Stimulated activated CD8-positive, alpha-beta memory T cell treated with anti-CD3 and anti-CD28 coated beads, Interleukin-12 subunit alpha, Interleukin-12 subunit beta, amount 100 ng/mL, for 24 hours (primary cell): ENCODE measurements around the gene RAB1A.
A peak's percentile ranks its signal among the peaks of the same experiment; 100 is the strongest.

Experiments
- DNase-seq: peaks from one replicate; pipeline ENCODE4 v3.0.0-alpha.2; 2020; ENCODE audit errors: extremely low read depth

Gene RAB1A

DNA sequence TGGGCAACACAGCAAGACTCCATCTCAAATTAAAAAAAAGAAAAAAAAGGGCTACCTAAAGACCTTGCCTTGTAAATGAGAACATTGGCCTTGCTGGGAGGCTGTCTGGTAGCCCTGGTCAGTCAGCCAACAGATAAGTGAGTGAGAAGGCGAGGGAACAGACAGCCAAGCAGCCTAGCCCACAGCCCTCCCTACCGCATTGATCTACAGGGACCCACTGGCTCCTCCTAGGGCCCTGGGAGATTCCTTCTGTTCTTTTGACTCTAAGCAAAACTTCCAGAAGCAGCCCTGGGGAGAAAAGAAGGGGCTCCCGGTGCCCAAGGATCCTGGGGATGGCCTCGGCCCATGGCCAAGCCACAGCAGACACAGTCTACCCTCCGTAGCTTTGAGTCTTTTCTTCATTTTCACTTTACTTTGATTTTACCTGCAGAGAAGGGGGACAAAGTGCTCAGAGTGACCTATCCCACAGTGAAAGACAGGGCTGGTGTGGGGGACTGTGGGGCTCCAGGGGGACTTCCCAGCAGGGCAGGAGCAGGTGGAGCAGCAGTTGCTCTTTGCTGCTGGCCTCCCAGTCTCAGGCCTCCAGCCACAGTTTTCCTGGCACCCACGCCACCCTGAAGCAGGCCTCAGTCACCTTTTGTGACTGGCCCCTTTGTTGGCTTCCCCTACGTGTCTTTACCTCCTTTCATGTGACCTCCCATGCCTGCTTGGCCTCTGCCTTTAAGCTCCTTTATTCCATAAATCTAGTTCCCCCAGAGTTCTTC is 68.6 kb downstream of the RAB1A start:
- no peak for DNase-seq

- no peak for DNase-seq
Measured at GRCh38 chr2:65059071-65059470, 70.8 kb downstream of the RAB1A start.

- no peak for DNase-seq
Measured at GRCh38 chr2:65057391-65058052, 72.4 kb downstream of the RAB1A start.

DNA sequence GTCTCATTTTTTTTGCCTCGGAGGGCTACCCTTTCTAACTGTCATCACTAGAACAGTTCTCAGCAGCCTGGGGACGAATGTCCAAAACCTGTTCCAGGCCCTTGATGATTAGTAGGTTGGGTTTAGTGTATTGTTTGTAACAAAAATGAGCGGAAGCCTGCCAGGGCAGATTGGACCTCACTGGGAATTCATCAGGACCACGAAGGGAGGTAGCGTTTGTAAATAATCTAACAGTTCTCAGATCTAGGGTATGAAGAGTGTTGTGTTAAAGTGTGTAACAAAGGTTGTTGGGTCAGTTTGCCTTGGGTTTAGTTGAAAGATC is 72.9 kb downstream of the RAB1A start:
- DNase-seq = no peak

DNA sequence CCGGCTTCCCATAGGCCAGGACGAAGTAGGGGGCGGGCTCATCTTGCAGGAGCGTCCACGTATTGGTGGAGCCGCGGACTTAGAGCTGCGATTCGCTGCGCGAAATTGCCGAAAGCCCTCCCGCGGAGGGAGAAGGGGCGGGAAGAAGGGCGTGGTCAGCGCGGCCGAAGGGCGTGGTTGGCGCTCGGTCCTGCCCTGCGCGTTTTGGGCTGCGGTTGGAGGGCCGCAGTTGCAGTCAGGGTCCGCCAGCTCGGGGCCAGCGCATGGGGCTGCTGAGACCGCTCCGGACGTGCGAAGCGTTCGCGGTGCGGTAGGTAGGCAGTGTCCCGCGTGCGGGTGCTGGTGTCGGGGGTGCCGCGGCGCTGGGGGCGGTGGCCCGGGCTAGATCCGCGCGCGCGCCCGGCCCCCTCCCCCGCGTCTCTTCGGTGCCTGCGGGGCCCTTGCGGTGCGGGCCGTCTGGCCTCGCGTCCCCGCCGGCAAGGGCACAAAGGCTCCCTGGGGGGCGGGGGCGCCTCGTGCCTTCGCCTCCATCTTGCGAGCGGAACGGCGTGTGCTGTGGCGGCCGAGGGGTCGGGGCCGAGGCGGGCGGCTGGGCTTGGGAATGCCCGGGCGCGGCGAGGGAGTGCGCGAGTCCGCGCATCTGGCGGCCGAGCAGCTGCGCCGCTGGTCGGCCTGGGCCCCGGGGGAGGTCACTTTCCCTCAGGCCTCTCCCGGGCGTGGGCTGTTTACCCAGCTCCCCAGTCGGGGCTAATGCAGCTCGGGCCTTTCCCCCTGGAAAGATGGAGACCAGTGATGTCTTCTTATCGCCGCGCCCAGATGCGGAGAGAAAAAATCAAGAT is 73.5 kb downstream of the RAB1A start, which contains the start of gene CEP68:
Gene CEP68, plus strand, starts transcription at position 202 of the 839 bp plus-strand sequence. CDS start 13,029 bp downstream, outside the sequence.
- DNase-seq = peak; percentile 90

DNA sequence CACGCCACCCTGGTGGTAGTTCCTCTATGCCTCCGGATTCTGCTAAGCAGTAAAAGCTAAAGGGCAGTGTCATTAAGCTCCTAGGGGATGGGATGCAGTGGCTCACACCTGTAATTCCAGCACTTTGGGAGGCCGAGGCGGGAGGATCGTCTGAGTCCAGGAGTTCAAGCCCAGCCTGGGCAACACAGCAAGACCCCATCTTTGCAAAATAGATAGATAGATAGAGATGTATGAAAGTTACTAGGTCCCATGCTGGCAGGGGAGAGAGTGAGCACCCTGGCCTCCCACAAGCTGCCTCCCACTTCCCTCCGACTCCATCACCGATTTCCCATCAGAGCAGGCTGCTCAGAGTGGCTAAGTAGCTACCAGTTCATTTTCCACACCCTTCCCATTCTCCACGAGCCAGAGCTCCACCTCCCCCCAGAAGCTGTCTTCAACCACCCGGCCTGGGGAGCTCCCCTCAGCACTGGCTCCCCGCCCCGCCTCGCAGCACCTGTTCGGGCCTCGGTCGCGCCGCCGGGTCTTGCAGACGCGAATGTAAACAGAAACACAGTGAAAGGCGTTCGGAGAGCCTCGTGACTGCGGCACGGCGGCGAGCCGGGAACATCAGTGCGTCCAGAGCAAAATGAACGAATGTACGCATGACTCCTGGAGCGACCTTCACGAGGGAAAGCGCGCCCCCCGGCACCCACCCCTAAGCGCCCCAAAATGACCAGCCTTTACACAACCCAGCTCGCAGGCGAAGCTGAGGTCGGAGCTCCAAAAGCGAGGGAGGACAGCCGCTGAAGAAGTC is 74.3 kb downstream of the RAB1A start:
- no peak for DNase-seq

DNA sequence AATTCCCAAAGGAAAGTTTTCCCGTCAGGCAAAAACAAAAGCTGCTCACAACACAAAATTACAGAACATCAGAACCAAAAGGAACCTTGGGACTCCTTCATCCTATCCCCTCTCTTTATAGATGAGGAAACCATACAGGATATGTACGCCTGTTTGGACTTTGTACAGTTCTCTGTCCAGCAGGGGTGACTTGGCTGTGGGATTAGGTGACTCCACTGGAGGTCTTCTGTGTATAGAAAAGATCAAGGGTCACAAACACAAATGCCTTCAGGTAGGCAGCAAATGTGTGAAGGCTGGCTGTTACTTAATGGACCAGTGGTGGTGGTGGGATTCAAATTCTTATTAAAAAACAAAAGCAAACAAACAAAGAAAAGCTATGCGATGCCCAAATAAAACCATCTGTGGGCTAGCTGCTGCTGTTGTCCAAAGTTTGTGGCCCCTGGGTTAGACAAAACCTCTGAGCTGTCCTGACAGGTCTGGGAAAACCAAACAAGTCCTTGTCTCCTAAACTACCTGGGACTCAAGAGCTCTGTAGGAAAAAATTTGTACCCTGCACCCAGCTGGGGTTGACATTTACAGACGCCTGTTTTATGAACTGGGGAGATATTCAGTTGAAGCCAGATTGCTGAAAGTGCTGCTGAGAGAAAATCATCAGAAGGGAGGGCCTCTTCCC is 75.0 kb downstream of the RAB1A start:
- DNase-seq = no peak

GRCh38 chr2:65053199-65053598 is 76.7 kb downstream of the RAB1A start:
- no peak for DNase-seq

- DNase-seq = no peak
Measured at GRCh38 chr2:65050931-65051330, 79.0 kb downstream of the RAB1A start.

DNA sequence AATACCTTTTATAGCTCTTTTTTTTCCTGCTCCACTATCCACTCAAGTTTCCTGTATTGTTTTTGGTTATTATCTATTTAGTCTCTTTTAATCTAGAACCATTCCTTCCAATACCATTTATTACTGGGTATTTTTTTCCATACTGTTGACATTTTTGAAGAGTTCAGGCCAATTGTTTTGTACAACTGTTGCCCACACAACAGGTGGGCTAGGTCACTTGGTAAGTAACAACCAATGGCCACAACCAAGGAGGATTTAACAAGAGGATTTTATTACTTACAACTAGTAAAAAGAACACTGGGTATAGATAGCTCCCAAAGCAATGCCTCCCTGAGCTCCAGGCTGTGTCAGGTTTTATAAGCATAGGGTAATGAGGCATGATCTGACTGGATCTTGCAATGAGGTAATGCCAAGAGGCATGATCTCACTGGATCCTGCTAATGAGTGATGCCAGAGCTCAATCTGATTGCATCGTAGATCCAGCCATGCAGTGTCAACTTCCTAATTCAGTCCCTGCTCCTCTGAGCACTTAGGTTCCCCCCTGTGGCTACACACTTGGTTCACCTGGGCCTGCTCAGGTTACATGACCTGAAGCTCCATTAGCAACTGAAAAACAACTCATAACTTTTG is 80.8 kb downstream of the RAB1A start:
- no peak for DNase-seq

DNA sequence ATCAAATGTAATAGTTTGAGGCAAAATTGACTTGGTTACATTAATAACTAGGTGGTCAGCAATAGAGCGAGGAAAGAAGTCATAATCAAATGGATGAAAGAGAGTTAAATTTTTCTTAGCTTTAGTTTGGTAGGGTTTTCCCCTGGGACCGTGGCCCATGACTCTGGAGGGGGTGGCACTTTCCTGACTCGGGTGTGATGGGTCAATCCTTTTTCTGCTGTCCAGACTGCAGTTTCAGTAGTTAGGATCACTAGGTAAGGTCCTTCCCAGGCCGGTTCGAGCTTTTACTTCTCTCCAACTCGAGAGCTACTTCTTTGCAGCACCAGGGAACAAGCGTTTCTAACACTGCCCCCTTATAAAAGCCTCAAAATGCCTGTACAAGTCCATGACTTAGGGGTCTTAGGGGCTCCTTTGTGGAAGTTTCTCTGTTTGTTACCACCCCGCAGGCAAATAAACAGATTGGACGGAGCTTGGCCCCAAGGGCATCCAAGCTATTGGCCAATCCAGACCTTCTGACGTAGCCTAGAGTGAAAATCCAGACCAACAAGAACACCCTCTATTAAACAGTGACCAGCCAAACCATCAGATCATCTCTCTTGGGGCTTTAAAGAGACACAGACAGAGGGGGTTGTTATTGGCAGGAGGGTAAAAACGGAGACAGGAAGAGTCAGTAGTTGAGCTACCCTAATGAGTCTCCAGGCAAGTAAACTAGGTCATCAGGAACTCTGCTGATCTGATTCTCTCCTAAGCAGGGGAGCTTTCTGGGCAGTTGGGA is 83.1 kb downstream of the RAB1A start:
- DNase-seq = no peak

DNA sequence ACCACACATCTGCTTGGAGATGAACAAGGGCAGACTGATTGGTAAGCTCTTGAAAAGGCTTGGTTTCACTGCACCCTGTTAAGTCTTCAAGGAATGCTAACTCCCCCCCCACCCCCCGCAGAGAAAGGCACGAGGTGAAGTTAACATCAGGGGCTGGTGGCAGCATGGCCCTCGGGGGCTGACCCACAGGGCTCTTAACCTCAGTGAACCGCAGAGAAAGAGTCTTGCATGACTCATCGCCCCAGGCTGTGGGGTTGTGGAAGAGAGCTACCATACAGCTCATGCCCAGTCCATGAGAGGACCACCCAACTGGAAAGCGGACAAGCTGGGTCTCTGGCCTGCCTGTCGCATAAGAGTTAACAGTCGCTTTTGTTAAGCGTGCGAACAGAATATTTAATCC is 84.3 kb downstream of the RAB1A start:
- no peak for DNase-seq

DNA sequence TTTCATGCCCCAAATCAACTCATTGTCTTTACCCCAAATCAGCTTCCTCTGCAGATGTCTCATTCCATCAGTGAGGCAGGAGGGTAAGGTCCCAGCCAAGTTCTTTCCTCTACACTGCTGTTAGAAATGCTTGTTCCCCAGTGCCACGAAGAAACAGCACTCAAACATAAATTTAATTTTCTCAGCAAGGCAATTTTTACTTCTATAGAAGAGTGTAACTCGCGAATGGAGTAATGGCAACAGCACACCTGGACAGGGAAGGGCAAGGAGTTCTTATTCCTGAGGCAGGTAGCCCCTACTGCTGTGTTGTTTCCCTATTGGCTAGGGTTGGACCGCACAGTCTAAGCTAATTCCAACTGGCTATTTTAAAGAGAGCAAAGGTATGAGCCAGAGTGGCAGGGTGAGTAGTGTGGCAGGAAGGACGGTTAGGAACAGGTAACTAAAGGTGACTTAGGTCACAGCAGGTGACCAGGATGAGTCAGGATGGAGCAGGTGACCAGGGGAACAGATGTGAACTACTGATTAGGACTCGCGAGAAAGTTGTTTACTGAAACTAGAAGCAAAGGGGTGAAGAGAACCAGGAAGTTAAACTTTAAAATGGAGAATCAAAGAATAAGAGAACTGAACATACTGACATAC is 85.7 kb downstream of the RAB1A start:
- no peak for DNase-seq

DNA sequence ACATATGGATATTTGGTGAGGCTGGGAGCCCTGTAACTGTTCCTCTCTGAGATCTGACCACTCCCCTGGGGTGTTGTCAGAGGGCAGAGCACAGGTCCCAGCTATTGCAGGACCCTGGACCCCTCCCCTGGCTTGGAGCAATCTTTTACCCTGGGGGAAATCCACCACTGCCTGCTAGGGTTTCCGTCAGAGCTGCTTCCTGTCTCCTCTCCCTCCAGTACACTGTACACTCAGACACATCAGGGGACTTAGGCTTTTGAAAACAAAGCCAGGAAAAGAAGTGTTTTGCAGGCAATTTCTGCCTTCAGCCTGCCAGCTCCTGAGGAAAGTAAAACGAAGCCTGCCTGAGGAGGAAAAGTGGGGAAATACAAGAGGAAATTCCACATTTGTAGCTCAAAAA is 86.9 kb downstream of the RAB1A start:
- DNase-seq = no peak

DNA sequence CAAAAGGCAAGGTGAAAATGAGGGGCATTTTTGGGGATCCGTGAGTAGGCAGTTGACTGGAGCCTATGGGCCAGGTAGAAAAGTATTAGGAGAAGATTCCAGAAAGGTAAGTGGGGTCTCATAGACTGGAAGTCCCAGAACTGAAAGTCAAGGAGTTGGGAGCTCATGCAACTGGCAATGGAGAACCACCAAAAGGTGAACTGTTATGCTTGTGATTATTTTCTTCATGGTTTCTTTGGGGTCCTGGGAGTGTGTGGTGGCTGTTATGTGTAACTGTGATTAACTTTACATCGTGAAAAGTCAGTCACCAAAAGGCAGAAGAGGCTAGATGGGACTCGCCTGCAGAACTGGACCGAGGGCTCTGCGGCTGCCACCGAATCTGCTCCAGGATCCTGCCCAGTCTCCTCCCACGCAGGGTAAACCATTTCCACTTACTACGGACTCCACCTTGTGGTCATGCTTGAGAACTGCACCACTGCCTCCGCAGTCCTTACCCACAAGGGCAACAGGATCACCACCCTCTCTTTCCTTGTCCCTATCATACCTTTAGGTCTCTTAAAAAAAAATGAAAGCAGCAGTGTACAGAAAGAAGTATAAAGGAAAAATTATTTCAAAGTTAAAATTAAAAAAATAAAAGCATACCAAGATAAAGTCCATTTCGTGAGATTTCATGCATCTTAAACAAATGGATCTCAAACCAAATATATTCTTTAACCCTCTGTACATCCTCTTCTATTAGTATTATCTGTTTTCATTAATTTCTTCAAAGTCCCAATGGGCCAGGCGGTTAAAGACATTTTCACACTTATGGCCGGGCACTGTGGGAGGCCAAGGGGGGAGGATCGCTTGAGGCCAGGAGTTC is 89.3 kb downstream of the RAB1A start:
- peak; percentile 34 for DNase-seq

- no peak for DNase-seq
Measured at GRCh38 chr2:65039640-65040039, 90.3 kb downstream of the RAB1A start.

- no peak for DNase-seq
Measured at GRCh38 chr2:65037178-65037577, 92.7 kb downstream of the RAB1A start.
